Measurements from ENCODE around the gene CDH13.

Gene CDH13

GRCh38 chr16:82954224-82954929 is 327.6 kb downstream of the CDH13 start:
- DNase-seq (ENCODE audit: low spot score) = no peak

GRCh38 chr16:82955741-82956348 is 329.1 kb downstream of the CDH13 start:
- no peak for DNase-seq (ENCODE audit: low spot score)

GRCh38 chr16:82957212-82957611 is 330.4 kb downstream of the CDH13 start:
- no peak for DNase-seq (ENCODE audit: low spot score)

GRCh38 chr16:82960918-82961317 is 334.1 kb downstream of the CDH13 start:
- DNase-seq (ENCODE audit: low spot score) = no peak

GRCh38 chr16:82963653-82964052 is 336.9 kb downstream of the CDH13 start:
- no peak for DNase-seq (ENCODE audit: low spot score)

- DNase-seq (ENCODE audit: low spot score) = no peak
Measured at GRCh38 chr16:82965808-82966207, 339.0 kb downstream of the CDH13 start.

- DNase-seq (ENCODE audit: low spot score) = no peak
Measured at GRCh38 chr16:82967424-82967823, 340.7 kb downstream of the CDH13 start.

- DNase-seq (ENCODE audit: low spot score) = no peak
Measured at GRCh38 chr16:82971126-82971525, 344.4 kb downstream of the CDH13 start.

GRCh38 chr16:82972331-82972919 is 345.7 kb downstream of the CDH13 start:
- no peak for DNase-seq (ENCODE audit: low spot score)

- no peak for DNase-seq (ENCODE audit: low spot score)
Measured at GRCh38 chr16:82979406-82980111, 352.8 kb downstream of the CDH13 start.

GRCh38 chr16:82980810-82981209 is 354.0 kb downstream of the CDH13 start:
- no peak for DNase-seq (ENCODE audit: low spot score)

GRCh38 chr16:82987767-82988166 is 361.0 kb downstream of the CDH13 start:
- no peak for DNase-seq (ENCODE audit: low spot score)

- no peak for DNase-seq (ENCODE audit: low spot score)
Measured at GRCh38 chr16:82990155-82990554, 363.4 kb downstream of the CDH13 start.

- DNase-seq (ENCODE audit: low spot score) = no peak
Measured at GRCh38 chr16:82991410-82991809, 364.6 kb downstream of the CDH13 start.

GRCh38 chr16:82991966-82992675 is 365.4 kb downstream of the CDH13 start:
- DNase-seq (ENCODE audit: low spot score) = no peak

- DNase-seq (ENCODE audit: low spot score) = no peak
Measured at GRCh38 chr16:82992786-82993185, 366.0 kb downstream of the CDH13 start.

GRCh38 chr16:82993415-82993814 is 366.6 kb downstream of the CDH13 start:
- DNase-seq (ENCODE audit: low spot score) = no peak

GRCh38 chr16:82993926-82994325 is 367.2 kb downstream of the CDH13 start:
- no peak for DNase-seq (ENCODE audit: low spot score)

GRCh38 chr16:82995286-82995923 is 368.6 kb downstream of the CDH13 start:
- no peak for DNase-seq (ENCODE audit: low spot score)

GRCh38 chr16:82995924-82996441 is 369.2 kb downstream of the CDH13 start:
- DNase-seq (ENCODE audit: low spot score) = no peak

- DNase-seq (ENCODE audit: low spot score) = no peak
Measured at GRCh38 chr16:82996814-82997213, 370.0 kb downstream of the CDH13 start.

GRCh38 chr16:82999711-83000110 is 372.9 kb downstream of the CDH13 start:
- no peak for DNase-seq (ENCODE audit: low spot score)

Measured in HuH-7 (cell line).